CD14-positive monocyte (primary cell): ENCODE data around the gene IKBKE. TPM values are rescaled to one million over a fixed set of nuclear protein-coding genes. Genes with fewer than 3 reads are reported as not detected.
A peak's percentile ranks its signal among the peaks of the same experiment; 100 is the strongest.

Experiments used
- DNase-seq, 3 donors: peaks; one replicate each; pipeline ENCODE4 v3.0.0-alpha.2; 2011 to 2022
- H2AFZ ChIP-seq: 2 replicates; pipeline ENCODE4 v1.6.0; 2012; ENCODE audit warnings: mild to moderate bottlenecking, low read depth, low read length, inconsistent platforms; ENCODE audit not compliant: insufficient read depth, poor library complexity, severe bottlenecking
- H3K27ac ChIP-seq, 2 donors: 1 replicate in 1 of 2; 2 replicates in 1 of 2; pipeline ENCODE4 v1.5.1; 2012 to 2013; ENCODE audit warnings: low read length in 2 of 2, control low read depth in 1 of 2, inconsistent platforms in 1 of 2, low read depth in 1 of 2, mild to moderate bottlenecking in 1 of 2
- H3K27me3 ChIP-seq, 2 donors: one replicate each; pipeline versions ENCODE4 v1.6.0 to v1.6.1; 2011 to 2013; ENCODE audit warnings: low read length in 2 of 2; ENCODE audit not compliant: control insufficient read depth in 2 of 2, insufficient read depth in 2 of 2
- H3K36me3 ChIP-seq, 2 donors: replicated peaks in 1 of 2; 1 replicate in 1 of 2; 2 replicates in 1 of 2; pipeline versions ENCODE4 v1.5.1 to v1.6.1; 2012 to 2013; ENCODE audit warnings: low read length in 2 of 2, control low read depth in 1 of 2, inconsistent platforms in 1 of 2, mild to moderate bottlenecking in 1 of 2; ENCODE audit not compliant: insufficient read depth in 2 of 2, control insufficient read depth in 1 of 2
- H3K4me1 ChIP-seq, 2 donors: 1 replicate in 1 of 2; 2 replicates in 1 of 2; pipeline versions ENCODE4 v1.5.1 to v1.6.1; 2012 to 2013; ENCODE audit warnings: low read length in 2 of 2, control low read depth in 1 of 2, inconsistent platforms in 1 of 2, mild to moderate bottlenecking in 1 of 2, moderate library complexity in 1 of 2; ENCODE audit not compliant: insufficient read depth in 2 of 2, control insufficient read depth in 1 of 2
- H3K4me2 ChIP-seq: replicated peaks from 2 replicates; pipeline ENCODE3; 2012; ENCODE audit warnings: low read length, moderate library complexity, mild to moderate bottlenecking; ENCODE audit not compliant: poor library complexity, severe bottlenecking; ENCODE audit errors: extremely low read depth
- H3K4me3 ChIP-seq, 3 experiments: fragments of 200-600 bp in 1 of 3; sonication (generic) in 1 of 3; replicated peaks in 1 of 3; 1 replicate in 2 of 3; 2 replicates in 1 of 3; pipeline ENCODE4 v1.5.1; 2011 to 2013; ENCODE audit warnings: low read length in 3 of 3, mild to moderate bottlenecking in 3 of 3, control low read depth in 2 of 3, low read depth in 2 of 3, inconsistent platforms in 1 of 3, moderate library complexity in 1 of 3
- H3K79me2 ChIP-seq: 2 replicates; pipeline ENCODE4 v1.6.0; 2012; ENCODE audit warnings: mild to moderate bottlenecking, control low read depth, inconsistent platforms, low read length, moderate library complexity; ENCODE audit not compliant: insufficient read depth
- H3K9ac ChIP-seq: 2 replicates; pipeline ENCODE4 v1.6.0; 2017; ENCODE audit warnings: low read length, mild to moderate bottlenecking; ENCODE audit not compliant: insufficient read depth, poor library complexity, severe bottlenecking
- H3K9me3 ChIP-seq, 2 donors: replicated peaks in 1 of 2; 1 replicate in 1 of 2; 2 replicates in 1 of 2; pipeline versions ENCODE4 v1.5.1 to v1.6.1; 2012 to 2013; ENCODE audit warnings: low read length in 2 of 2, control low read depth in 1 of 2; ENCODE audit not compliant: control insufficient read depth in 1 of 2, insufficient read depth in 1 of 2
- H4K20me1 ChIP-seq: 2 replicates; pipeline ENCODE4 v1.6.0; 2012; ENCODE audit warnings: mild to moderate bottlenecking, low read length, control low read depth, moderate library complexity; ENCODE audit not compliant: insufficient read depth
- H3K27ac Mint-ChIP-seq, 7 donors: one replicate each; pipeline ENCODE4 v1.8.0; 2020; ENCODE audit warnings: mild to moderate bottlenecking in 7 of 7, mixed read lengths in 7 of 7, moderate library complexity in 6 of 7, inconsistent platforms in 2 of 7
- H3K27me3 Mint-ChIP-seq, 3 donors: one replicate each; pipeline ENCODE4 v1.8.0; 2021 to 2022; ENCODE audit warnings: low read depth in 3 of 3, mild to moderate bottlenecking in 3 of 3, mixed read lengths in 3 of 3, moderate library complexity in 3 of 3, inconsistent platforms in 1 of 3
- H3K36me3 Mint-ChIP-seq, 2 donors: one replicate each; pipeline ENCODE4 v1.8.0; 2020; ENCODE audit warnings: mixed read lengths in 2 of 2, inconsistent platforms in 1 of 2, mild to moderate bottlenecking in 1 of 2
- H3K4me1 Mint-ChIP-seq: one replicate; pipeline ENCODE4 v1.8.0; 2020; ENCODE audit warnings: mild to moderate bottlenecking, mixed read lengths
- H3K4me3 Mint-ChIP-seq, 2 donors: one replicate each; pipeline ENCODE4 v1.8.0; 2020; ENCODE audit warnings: mild to moderate bottlenecking in 2 of 2, mixed read lengths in 2 of 2, moderate library complexity in 1 of 2
- H3K9me3 Mint-ChIP-seq, 7 donors: one replicate each; pipeline ENCODE4 v1.8.0; 2020 to 2022; ENCODE audit warnings: mixed read lengths in 7 of 7, mild to moderate bottlenecking in 6 of 7, moderate library complexity in 6 of 7, inconsistent platforms in 2 of 7
- WGBS: methylation state at CpG from one replicate; pipeline ENCODE4 v1.1.5; 2013; ENCODE audit warnings: missing lambda C conversion rate; ENCODE audit not compliant: insufficient coverage; 5-methylcytosine and 5-hydroxymethylcytosine counted together
- intact Hi-C, 2 donors: fragments of 100-400 bp; cut with micrococcal nuclease; formaldehyde crosslinking; loops; one replicate each; pipeline versions ENCODE4 v1.15.0 to v1.15.1; 2023
- polyA plus RNA-seq, 3 donors: library from polyadenylated mRNA; depleted of rRNA in 1 of 3; unstranded in 2 of 3; stranded (reverse) in 1 of 3; fragments of 300-500 nt in 2 of 3; fragments of >200 nt in 1 of 3; fragmentation: Illumina TruSeq in 2 of 3; gene quantifications; 1 replicate in 2 of 3; 2 replicates in 1 of 3; pipeline ENCODE4 v1.2.3, GENCODE V29; 2012 to 2021
- TF ChIP-seq, protein P1 (sequence below): fragments of 200-600 bp; IDR thresholded peaks from one replicate; pipeline ENCODE4 v1.8.0; 2022; ENCODE audit warnings: antibody characterized with exemption, mild to moderate bottlenecking

Gene IKBKE
- polyA plus RNA-seq, 3 donors, result 35.6 to 40.7 (median 37.6) TPM

DNA sequence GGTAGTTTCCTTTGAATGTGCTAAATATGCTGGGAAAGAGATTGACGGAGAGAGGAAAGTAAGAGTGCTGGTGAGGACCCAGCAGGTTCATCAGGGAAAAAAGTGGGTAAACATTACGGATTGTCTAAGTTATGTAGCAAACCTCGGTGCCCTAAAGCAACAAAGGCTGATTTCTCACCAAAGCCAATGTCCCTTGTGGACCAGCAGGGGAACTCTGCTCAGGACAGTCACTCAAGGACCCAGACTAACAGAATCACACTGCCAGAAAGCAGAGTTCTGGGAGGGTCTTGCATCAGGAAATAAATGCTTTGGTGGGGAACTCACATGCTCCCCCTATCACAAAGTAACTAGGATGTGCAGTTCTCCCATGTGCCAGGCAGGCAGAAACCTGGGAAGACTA lies 1.7 kb upstream of the IKBKE start:
- Mint-ChIP-seq H3K36me3 (peaks cover 7 to 17% of the 10 kb centered on the region in 2 donors), H3K4me3 (peak overlapping the region in 1 of 2 donors; percentile 70), H3K4me1 (peaks cover 95% of the 10 kb centered on the region), H3K9me3 (peaks cover 0 to 3% (median 0%) of the 10 kb centered on the region in 7 donors), H3K27ac (peak overlapping the region; percentile 99 to 100 (median 100)), H3K27me3 (peaks cover 0 to 5% (median 0%) of the 10 kb centered on the region in 3 donors)
- Histone ChIP-seq H3K27me3 (no peaks in the 10 kb centered on the region), H2AFZ (no peak overlapping the region), H3K4me3 (no peak overlapping the region), H3K36me3 (peaks cover 2% of the 10 kb centered on the region in 2 donors), H3K9me3 (no peaks in the 10 kb centered on the region), H3K4me2 (peak overlapping the region; percentile 15), H4K20me1 (peaks cover 7% of the 10 kb centered on the region), H3K79me2 (peaks cover 33% of the 10 kb centered on the region), H3K4me1 (peaks cover 94 to 99% of the 10 kb centered on the region in 2 donors), H3K9ac (peak overlapping the region; percentile 66), H3K27ac (peak overlapping the region; percentile 88 to 98)
- TF ChIP-seq, protein P1, sequence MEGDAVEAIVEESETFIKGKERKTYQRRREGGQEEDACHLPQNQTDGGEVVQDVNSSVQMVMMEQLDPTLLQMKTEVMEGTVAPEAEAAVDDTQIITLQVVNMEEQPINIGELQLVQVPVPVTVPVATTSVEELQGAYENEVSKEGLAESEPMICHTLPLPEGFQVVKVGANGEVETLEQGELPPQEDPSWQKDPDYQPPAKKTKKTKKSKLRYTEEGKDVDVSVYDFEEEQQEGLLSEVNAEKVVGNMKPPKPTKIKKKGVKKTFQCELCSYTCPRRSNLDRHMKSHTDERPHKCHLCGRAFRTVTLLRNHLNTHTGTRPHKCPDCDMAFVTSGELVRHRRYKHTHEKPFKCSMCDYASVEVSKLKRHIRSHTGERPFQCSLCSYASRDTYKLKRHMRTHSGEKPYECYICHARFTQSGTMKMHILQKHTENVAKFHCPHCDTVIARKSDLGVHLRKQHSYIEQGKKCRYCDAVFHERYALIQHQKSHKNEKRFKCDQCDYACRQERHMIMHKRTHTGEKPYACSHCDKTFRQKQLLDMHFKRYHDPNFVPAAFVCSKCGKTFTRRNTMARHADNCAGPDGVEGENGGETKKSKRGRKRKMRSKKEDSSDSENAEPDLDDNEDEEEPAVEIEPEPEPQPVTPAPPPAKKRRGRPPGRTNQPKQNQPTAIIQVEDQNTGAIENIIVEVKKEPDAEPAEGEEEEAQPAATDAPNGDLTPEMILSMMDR, result peak; percentile 29
- WGBS, result 84% methylated on average over 3 of the region's 3 CpGs
- peak; percentile 36 to 61 (median 43) for DNase-seq
- intact Hi-C loops, result loop anchor here in 1 of 2 donors (2.0 to 5.0 kb wide), 2 partner anchors 36 to 109 kb away; no protein-coding TSS in a partner anchor

DNA sequence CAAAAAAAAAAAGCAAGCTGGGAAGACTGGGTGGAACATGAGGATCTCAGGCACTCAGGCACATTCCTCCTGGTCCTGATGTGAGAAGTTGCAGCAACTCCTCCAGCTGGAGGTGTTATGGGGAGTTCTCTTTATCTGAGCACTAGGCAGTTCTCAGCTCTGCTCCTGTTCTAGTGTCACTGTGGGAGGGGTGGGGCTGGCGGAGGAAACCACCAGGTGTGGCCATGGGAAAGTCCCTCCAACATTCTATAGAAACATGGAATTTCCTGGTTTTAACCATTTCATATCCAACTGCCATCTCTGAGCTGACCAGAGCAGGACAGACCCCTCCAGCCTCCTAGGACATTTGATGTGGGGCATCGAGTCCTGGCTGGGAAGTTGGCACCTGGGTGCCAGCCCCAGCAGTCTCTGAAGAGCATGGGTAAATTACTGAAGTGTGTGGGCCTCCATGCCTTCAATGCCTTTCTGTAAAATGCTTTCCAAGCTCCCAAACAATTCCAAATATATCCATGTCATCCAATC lies 804 bp upstream of the IKBKE start:
- intact Hi-C loops, result loop anchor here in 1 of 2 donors (2.0 to 5.0 kb wide), 2 partner anchors 35 to 108 kb away; no protein-coding TSS in a partner anchor

More for the DNA sequence above, 804 bp upstream of the IKBKE start:
- Mint-ChIP-seq H3K9me3 (peaks cover 0 to 3% (median 0%) of the 10 kb centered on the region in 7 donors), H3K4me3 (no peak overlapping the region), H3K27ac (peak overlapping the region; percentile 99 to 100 (median 100)), H3K4me1 (peaks cover 86% of the 10 kb centered on the region), H3K36me3 (peaks cover 13 to 21% of the 10 kb centered on the region in 2 donors), H3K27me3 (peaks cover 0 to 5% (median 0%) of the 10 kb centered on the region in 3 donors)
- H4K20me1 ChIP-seq, result peaks cover 7% of the 10 kb centered on the region
- peaks cover 85 to 90% of the 10 kb centered on the region in 2 donors for H3K4me1 ChIP-seq
- H3K27ac ChIP-seq, result peak overlapping the region; percentile 83 to 94
- TF ChIP-seq, protein P1, result no peak
- H3K4me3 ChIP-seq, result peak overlapping the region in 1 of 3 experiments; percentile 88
- no peak overlapping the region for H2AFZ ChIP-seq
- no peak overlapping the region for H3K9ac ChIP-seq
- peak overlapping the region; percentile 96 for H3K4me2 ChIP-seq
- no peak for DNase-seq
- 80% methylated on average over 1 of the region's 2 CpGs for WGBS
- H3K9me3 ChIP-seq, result no peaks in the 10 kb centered on the region
- peaks cover 7% of the 10 kb centered on the region in 2 donors for H3K36me3 ChIP-seq
- peaks cover 33% of the 10 kb centered on the region for H3K79me2 ChIP-seq
- no peaks in the 10 kb centered on the region for H3K27me3 ChIP-seq
